Astrocyte (in vitro differentiated cells and primary cell): Measurements from ENCODE around the gene MS4A14. TPM values are rescaled to one million over a fixed set of nuclear protein-coding genes. Genes with fewer than 3 reads are reported as not detected.

Experiments used
- DNase-seq: peaks from one replicate; pipeline ENCODE4 v3.0.0-alpha.2; 2010; ENCODE audit warnings: low read depth
- FAIRE-seq: peaks from 2 replicates; lab custom pipeline; 2011; peaks lifted over from hg19 to GRCh38; lab: Jason Lieb, UNC
- H2AFZ ChIP-seq: 2 replicates; pipeline ENCODE4 v1.6.0; 2012; ENCODE audit warnings: low read depth, low read length, inconsistent platforms
- H3K27ac ChIP-seq: 2 replicates; pipeline ENCODE4 v1.5.1; 2011; ENCODE audit warnings: low read depth, low read length, inconsistent platforms
- H3K27me3 ChIP-seq: 2 replicates; pipeline ENCODE4 v1.6.0; 2011; ENCODE audit warnings: low read length, inconsistent platforms; ENCODE audit not compliant: insufficient read depth
- H3K36me3 ChIP-seq: 2 replicates; pipeline ENCODE4 v1.5.1; 2011; ENCODE audit warnings: low read length, inconsistent platforms; ENCODE audit not compliant: insufficient read depth
- H3K4me1 ChIP-seq: 2 replicates; pipeline ENCODE4 v1.5.1; 2011; ENCODE audit warnings: low read length, inconsistent platforms; ENCODE audit not compliant: insufficient read depth
- H3K4me2 ChIP-seq: 2 replicates; pipeline ENCODE4 v1.6.0; 2012; ENCODE audit warnings: low read length, inconsistent platforms
- H3K4me3 ChIP-seq: 2 replicates; pipeline ENCODE4 v1.5.1; 2011; ENCODE audit warnings: low read depth, mild to moderate bottlenecking, low read length, inconsistent platforms; ENCODE audit not compliant: insufficient read depth
- H3K79me2 ChIP-seq: 2 replicates; pipeline ENCODE4 v1.6.0; 2012; ENCODE audit warnings: mild to moderate bottlenecking, low read length, inconsistent platforms; ENCODE audit not compliant: insufficient read depth
- H3K9ac ChIP-seq: 2 replicates; pipeline ENCODE4 v1.6.0; 2012; ENCODE audit warnings: mild to moderate bottlenecking, low read length, inconsistent platforms
- H3K9me3 ChIP-seq: 2 replicates; pipeline ENCODE4 v1.5.1; 2012; ENCODE audit warnings: low read depth, mild to moderate bottlenecking, low read length, inconsistent platforms; ENCODE audit not compliant: insufficient read depth
- H4K20me1 ChIP-seq: 2 replicates; pipeline ENCODE4 v1.6.0; 2012; ENCODE audit warnings: low read length, inconsistent platforms; ENCODE audit not compliant: insufficient read depth
- H3K27ac Mint-ChIP-seq: one replicate; pipeline ENCODE4 v1.8.0; 2021; ENCODE audit warnings: mild to moderate bottlenecking, mixed read lengths; ENCODE audit not compliant: unreplicated experiment
- H3K27me3 Mint-ChIP-seq: one replicate; pipeline ENCODE4 v1.8.0; 2021; ENCODE audit warnings: low read depth, mixed read lengths; ENCODE audit not compliant: unreplicated experiment
- H3K36me3 Mint-ChIP-seq: one replicate; pipeline ENCODE4 v1.8.0; 2021; ENCODE audit warnings: low read depth, mixed read lengths; ENCODE audit not compliant: unreplicated experiment
- H3K4me1 Mint-ChIP-seq: one replicate; pipeline ENCODE4 v1.8.0; 2021; ENCODE audit warnings: low read depth, mixed read lengths; ENCODE audit not compliant: unreplicated experiment
- H3K4me3 Mint-ChIP-seq: one replicate; pipeline ENCODE4 v1.8.0; 2021; ENCODE audit warnings: mild to moderate bottlenecking, moderate library complexity, mixed read lengths; ENCODE audit not compliant: unreplicated experiment
- H3K9me3 Mint-ChIP-seq: one replicate; pipeline ENCODE4 v1.8.0; 2021; ENCODE audit warnings: mild to moderate bottlenecking, mixed read lengths; ENCODE audit not compliant: unreplicated experiment
- CTCF ChIP-seq: IDR thresholded peaks from 2 replicates; pipeline ENCODE4 v1.5.1; 2011; ENCODE audit warnings: low read depth, mild to moderate bottlenecking, inconsistent platforms, low read length, moderate library complexity; ENCODE audit not compliant: insufficient read depth
- EZH2 ChIP-seq: IDR thresholded peaks from 2 replicates; pipeline ENCODE4 v1.6.1; 2012; ENCODE audit warnings: mild to moderate bottlenecking, low read length, inconsistent platforms; ENCODE audit not compliant: insufficient read depth
- total RNA-seq: library from RNA; stranded (reverse); gene quantifications from 2 replicates; pipeline ENCODE4 v1.2.1, GENCODE V29; 2021

Gene MS4A14
- total RNA-seq, 1 donor from 2014 or later = not detected

DNA sequence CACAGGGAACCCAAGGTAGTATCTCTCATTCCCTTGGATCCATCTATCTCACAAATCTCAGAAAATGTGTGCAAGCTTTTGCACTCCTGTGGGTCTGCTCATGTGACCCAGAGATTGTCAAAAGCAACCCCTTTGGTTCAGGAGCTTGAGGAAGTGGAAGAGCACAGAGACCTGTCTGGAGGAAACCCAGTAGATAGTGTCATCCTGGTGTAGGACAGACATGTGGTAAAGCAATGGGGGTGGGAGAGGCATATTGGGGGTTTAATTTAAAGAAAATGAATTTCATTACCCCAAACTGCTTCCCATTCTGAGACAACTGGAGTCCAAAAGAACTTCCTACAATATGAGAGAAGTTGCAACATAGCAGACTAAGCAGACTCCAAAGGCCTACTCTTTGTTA lies 5.8 kb upstream of the MS4A14 start:
- Histone ChIP-seq H3K27me3 (no peaks in the 10 kb centered on the region), H3K4me3 (no peak overlapping the region), H3K4me2 (no peak overlapping the region), H3K9ac (no peak overlapping the region), H3K9me3 (peaks cover 2% of the 10 kb centered on the region), H3K27ac (no peak overlapping the region), H4K20me1 (no peaks in the 10 kb centered on the region), H3K79me2 (no peaks in the 10 kb centered on the region), H3K36me3 (no peaks in the 10 kb centered on the region), H2AFZ (no peak overlapping the region), H3K4me1 (no peaks in the 10 kb centered on the region)
- Mint-ChIP-seq H3K4me3 (no peak overlapping the region), H3K4me1 (peaks cover 5% of the 10 kb centered on the region), H3K27me3 (peaks cover 6% of the 10 kb centered on the region), H3K36me3 (no peaks in the 10 kb centered on the region), H3K9me3 (no peaks in the 10 kb centered on the region), H3K27ac (no peak overlapping the region)
- TF ChIP-seq CTCF (no peak), EZH2 (no peak)
- FAIRE-seq (no peak), DNase-seq (no peak)

GRCh38 chr11:60392361-60392760 lies 3.9 kb upstream of the MS4A14 start:
- DNase-seq (no peak), FAIRE-seq (no peak)
- H4K20me1 ChIP-seq = no peaks in the 10 kb centered on the region
- Mint-ChIP-seq H3K36me3 (no peaks in the 10 kb centered on the region), H3K4me1 (peaks cover 5% of the 10 kb centered on the region), H3K27me3 (peaks cover 6% of the 10 kb centered on the region), H3K27ac (no peak overlapping the region), H3K4me3 (no peak overlapping the region), H3K9me3 (no peaks in the 10 kb centered on the region)
- H3K27ac ChIP-seq = no peak overlapping the region
- TF ChIP-seq CTCF (no peak), EZH2 (no peak)
- no peaks in the 10 kb centered on the region for H3K27me3 ChIP-seq
- no peaks in the 10 kb centered on the region for H3K36me3 ChIP-seq
- no peak overlapping the region for H3K4me3 ChIP-seq
- H2AFZ ChIP-seq = no peak overlapping the region
- H3K9ac ChIP-seq = no peak overlapping the region
- peaks cover 2% of the 10 kb centered on the region for H3K9me3 ChIP-seq
- H3K4me1 ChIP-seq = no peaks in the 10 kb centered on the region
- no peaks in the 10 kb centered on the region for H3K79me2 ChIP-seq
- no peak overlapping the region for H3K4me2 ChIP-seq

GRCh38 chr11:60393016-60393415 lies 3.2 kb upstream of the MS4A14 start:
- DNase-seq (no peak), FAIRE-seq (no peak)
- Histone ChIP-seq H3K4me2 (no peak overlapping the region), H3K36me3 (no peaks in the 10 kb centered on the region), H3K27me3 (no peaks in the 10 kb centered on the region), H3K9me3 (peaks cover 2% of the 10 kb centered on the region), H3K27ac (no peak overlapping the region), H3K4me1 (no peaks in the 10 kb centered on the region), H3K79me2 (no peaks in the 10 kb centered on the region), H3K9ac (no peak overlapping the region), H3K4me3 (no peak overlapping the region), H4K20me1 (no peaks in the 10 kb centered on the region), H2AFZ (no peak overlapping the region)
- Mint-ChIP-seq H3K4me1 (peaks cover 5% of the 10 kb centered on the region), H3K27ac (no peak overlapping the region), H3K27me3 (peaks cover 4% of the 10 kb centered on the region), H3K36me3 (no peaks in the 10 kb centered on the region), H3K9me3 (no peaks in the 10 kb centered on the region), H3K4me3 (no peak overlapping the region)
- TF ChIP-seq EZH2 (no peak), CTCF (no peak)
